DMS 273 (cell line): ENCODE data around the gene CARS2.
"Not testable (repeated sequence)": the region's sequence is repeated elsewhere in the genome, so short reads cannot be mapped to it uniquely, and the experiment has no call there.

Experiments
- DNase-seq: peaks from one replicate; lab custom pipeline; 2025; ENCODE audit not compliant: unreplicated experiment; lab: John Stamatoyannopoulos, UW

Gene CARS2, protein sequence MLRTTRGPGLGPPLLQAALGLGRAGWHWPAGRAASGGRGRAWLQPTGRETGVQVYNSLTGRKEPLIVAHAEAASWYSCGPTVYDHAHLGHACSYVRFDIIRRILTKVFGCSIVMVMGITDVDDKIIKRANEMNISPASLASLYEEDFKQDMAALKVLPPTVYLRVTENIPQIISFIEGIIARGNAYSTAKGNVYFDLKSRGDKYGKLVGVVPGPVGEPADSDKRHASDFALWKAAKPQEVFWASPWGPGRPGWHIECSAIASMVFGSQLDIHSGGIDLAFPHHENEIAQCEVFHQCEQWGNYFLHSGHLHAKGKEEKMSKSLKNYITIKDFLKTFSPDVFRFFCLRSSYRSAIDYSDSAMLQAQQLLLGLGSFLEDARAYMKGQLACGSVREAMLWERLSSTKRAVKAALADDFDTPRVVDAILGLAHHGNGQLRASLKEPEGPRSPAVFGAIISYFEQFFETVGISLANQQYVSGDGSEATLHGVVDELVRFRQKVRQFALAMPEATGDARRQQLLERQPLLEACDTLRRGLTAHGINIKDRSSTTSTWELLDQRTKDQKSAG

DNA sequence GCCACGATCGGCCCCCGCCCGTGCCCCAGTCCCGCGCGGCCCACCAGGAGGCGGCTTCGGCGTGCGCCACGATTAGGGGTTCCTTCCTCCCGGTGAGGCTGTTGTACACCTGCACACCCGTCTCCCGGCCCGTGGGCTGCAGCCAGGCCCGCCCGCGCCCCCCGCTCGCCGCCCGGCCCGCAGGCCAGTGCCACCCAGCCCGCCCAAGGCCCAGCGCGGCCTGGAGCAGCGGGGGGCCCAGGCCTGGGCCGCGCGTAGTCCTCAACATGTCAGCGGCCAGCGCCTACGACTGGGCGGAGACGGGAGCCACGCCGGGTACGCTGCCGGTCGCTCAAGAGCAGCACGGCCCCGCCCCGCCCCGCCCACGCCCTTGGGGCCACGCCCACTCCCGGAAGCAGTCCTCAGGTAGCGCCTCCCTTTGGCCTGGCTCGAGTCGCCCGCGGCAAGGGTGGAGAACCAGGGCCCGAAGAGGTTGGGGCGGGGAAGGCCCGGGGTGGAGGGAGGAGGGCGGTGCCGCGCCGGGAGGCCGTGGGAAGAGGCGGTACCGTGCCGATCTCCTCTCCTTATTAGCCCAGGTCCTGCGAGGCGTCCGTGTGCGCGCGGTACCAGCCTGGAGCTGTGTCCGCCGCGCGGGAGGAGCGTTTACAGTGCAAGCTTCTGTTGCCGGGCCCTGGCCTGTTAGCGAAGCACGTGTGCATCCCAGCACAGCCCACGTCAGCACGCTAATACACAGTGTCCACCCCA, at the start of gene CARS2:
Gene CARS2, minus strand, starts transcription at position 291 of the 744 bp plus-strand sequence. Its CDS starts 23 bp downstream, at position 268.
- DNase-seq: peak; percentile 96

GRCh38 chr13:110748271-110748670, 42.4 kb upstream of the CARS2 start:
- no peak for DNase-seq

GRCh38 chr13:110746438-110746837, 40.5 kb upstream of the CARS2 start:
- no peak for DNase-seq

GRCh38 chr13:110743687-110744086, 37.8 kb upstream of the CARS2 start:
- DNase-seq: no peak

GRCh38 chr13:110737555-110737954, 31.6 kb upstream of the CARS2 start:
- DNase-seq: no peak

- no peak for DNase-seq
Observed at GRCh38 chr13:110734561-110734960, 28.6 kb upstream of the CARS2 start.

- no peak for DNase-seq
Observed at GRCh38 chr13:110731072-110731471, 25.2 kb upstream of the CARS2 start.

DNA sequence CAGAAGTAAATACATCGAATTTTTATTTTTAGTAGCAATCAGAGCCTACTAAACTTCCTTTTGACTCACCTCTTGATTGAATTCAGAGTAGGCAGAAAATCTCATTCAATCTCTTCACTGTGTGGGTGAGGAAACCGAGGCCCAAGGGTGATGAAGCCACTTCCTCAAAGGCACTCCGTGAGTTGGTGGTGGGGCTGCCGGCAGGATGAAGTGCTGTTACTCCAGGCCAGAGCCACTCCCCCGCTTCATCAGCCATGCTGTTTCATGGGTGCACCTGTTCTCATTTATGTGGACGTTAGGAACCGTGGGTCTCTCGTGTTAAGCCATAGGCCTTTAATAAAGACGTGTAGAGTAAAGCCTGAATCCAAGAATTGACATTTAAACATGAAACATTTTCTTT, 20.8 kb upstream of the CARS2 start:
- no peak for DNase-seq

DNA sequence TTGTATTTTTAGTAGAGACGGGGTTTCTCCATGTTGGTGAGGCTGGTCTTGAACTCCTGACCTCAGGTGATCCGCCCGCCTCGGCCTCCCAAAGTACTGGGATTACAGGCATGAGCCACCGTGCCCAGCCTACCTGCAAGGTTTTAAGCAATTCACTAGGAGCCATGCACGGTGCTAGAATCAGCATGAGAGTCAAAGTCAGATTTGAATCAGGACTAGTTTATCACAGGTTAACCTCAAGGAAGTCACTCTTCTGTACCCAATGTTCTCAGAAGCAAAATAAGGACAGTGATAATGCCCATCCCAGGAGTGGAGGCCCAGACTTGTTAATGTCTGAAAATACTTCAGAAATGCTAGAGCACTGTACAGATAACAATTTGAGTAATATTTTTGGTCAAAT, 20.2 kb upstream of the CARS2 start:
- DNase-seq: not testable (repeated sequence)

DNA sequence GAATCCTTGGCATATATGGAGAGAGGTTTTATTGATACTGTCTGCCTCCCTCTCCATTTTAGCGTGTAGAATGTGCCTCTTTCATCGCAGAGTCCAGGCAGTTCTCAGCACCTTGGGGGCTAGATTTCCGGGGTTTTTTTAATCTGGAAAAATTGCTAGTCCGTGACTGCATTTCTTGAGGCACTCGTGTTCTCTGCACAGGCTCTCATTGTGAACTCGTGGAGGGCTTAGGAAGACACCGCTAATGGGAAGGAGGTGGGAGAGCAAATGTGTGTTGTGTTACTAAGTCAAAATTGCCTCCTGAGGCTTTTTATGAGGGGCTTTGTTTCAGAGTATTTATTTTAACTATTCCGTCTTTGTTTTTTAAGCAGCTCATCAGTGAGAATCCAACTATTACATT, 17.7 kb upstream of the CARS2 start:
- no peak for DNase-seq

DNA sequence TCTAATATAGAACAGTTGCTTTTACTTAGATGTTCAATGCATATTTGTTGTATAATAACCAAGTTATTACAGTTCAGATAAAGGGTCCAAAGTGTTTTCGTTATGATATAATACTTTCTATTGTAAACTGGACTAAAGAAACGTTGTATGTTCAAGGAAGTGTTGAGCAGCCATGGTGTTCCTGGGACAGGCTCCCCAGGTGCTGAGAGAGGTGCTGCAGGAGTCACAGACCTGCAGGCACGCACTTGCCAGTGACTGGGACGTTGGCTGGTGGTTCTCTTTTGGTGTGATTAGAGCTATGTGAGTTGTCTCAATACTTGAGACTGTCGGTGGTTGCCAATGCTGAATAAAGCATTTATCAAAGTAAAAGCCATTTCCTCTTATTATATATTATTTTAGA, 17.1 kb upstream of the CARS2 start:
- DNase-seq: no peak

- no peak for DNase-seq
Observed at GRCh38 chr13:110719036-110719710, 13.3 kb upstream of the CARS2 start.

DNA sequence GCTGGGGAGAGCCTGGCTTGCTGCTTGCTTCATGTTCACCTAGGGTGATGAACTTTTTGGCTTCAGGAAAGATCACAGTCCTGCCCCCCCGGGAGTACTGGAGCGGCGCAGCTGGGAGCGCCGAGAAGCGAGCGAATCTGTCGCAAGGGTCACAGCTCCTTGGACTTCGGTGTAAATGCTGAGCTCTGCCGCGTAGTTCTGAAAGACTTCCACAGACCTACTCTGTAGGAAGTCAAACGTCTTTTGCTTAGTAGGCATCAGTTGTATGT, 10.3 kb upstream of the CARS2 start:
- DNase-seq: peak; percentile 48

DNA sequence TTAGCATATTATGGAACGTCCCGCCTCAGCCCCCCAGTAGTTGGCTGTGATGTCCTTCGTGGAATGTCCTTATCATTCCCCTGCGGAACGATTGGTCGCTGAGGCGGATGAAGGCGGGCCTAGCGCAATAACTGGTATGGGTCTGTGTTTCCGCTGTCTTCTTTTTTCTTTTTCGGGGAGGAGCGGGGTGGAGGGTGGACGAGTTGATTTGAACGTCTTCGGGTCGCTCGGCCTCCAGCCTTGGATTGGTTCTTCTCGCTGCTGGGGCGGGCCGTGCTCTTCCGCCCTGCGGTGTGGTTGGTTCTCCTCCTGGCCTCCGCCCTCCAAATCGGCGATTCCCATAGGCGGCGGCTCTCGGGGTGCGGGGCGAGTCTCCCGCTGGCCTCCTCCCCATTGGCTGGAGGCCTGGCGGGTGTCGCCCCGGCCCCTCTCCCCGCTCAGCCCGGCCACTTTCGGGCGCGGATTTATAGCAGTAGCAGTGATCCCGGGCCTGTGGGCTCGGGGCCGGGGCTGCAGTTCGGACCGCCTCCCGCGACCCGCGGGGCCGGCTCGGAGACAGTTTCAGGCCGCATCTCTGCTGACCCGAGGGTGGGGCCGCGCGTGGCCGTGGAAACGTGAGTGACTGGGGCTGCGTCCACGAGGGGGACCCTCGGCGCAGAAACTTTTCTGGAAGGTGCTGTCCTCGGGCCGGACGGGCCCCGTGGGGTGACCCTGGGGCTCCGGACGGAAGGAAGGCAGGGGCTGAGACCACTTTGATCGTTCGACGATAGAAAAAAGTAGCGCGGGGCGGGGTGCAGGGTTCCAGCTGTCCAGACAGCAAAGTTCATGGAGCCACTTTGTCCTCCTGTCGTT, 9.7 kb upstream of the CARS2 start:
- peak; percentile 98 for DNase-seq

GRCh38 chr13:110714797-110715394, 9.0 kb upstream of the CARS2 start:
- peak; percentile 73 for DNase-seq

DNA sequence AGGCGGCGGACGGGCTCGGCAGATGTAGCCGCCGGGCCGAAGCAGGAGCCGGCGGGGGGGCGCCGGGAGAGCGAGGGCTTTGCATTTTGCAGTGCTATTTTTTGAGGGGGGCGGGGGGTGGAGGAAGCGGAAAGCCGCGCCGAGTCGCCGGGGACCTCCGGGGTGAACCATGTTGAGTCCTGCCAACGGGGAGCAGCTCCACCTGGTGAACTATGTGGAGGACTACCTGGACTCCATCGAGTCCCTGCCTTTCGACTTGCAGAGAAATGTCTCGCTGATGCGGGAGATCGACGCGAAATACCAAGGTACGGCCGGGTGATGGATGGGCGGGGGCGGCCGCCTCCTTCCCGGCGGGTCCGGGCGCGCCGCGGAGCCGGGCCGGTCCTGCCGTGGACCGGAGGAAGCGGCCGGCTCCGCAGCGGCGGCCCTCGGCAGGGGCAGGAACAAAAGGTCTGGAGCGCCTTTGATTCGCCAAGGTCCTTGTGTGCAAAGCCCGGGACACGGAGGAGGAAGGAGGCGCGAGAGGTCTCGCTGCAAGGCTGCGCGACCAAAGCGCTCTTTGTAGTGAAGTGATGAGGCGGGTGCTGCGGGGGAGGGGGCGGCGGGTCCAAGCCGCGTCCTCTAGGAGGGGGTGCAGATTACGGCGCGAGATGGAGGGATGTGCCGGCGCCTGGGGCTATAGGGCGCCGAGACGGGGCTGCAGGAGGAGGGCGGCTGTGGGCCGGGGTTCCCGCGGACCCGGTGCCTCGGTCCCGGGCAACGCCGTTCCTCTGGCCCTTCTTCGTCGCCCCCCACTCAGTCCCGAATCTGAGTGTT, 8.3 kb upstream of the CARS2 start:
- DNase-seq: peak; percentile 62

DNA sequence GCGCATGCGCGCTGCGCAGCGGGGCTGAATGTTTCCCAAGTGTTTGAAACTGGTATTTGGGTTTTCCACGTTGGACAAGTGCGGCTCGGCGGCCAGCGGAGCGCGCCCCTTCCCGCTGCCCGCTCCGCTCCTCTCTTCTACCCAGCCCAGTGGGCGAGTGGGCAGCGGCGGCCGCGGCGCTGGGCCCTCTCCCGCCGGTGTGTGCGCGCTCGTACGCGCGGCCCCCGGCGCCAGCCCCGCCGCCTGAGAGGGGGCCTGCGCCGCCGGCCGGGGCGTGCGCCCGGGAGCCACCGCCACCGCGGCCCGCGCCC, 7.7 kb upstream of the CARS2 start, which contains the start of gene ING1:
Gene ING1, plus strand, starts transcription at position 59 of the 311 bp plus-strand sequence. CDS start 450 bp downstream, outside the sequence.
- no peak for DNase-seq

DNA sequence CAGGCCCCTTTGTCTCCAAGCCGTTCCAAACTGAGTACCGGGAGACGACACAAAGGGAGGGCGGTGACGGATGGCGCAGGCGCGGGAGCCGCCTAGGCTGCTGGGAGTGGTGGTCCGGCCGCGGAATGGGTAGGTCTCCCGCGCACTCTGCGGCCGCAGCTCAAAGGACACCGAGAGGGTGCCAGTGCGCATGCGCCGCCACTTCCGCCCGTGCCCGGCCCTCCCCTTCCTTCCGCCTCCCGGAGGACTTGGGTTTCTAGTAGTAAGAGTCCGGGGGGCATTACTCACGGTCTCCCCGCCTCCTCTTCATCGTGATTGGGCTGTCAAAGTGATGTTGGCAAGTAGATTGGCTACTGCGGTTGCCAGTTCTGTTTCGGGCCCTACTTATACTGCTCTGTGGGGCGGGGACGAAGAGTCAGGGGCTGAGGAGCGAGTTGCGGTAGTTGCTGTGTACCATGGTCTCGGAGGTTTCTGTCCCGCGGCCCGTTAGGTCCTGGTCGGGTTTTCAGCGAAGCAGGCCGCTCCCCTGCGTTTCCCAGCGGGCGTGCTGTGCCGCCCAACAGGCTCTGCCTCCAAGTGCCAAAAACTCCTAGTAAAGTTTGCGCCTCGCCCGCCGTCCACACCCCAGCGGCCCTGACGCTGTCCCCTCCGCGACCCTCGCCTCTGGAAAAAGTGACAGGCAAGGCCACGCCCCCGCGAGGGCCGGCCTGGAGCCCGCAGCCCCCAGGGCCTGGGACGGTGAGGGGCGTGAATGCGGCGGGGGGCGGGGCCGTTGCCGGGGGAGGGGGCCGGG, 7.1 kb upstream of the CARS2 start:
- DNase-seq: peak; percentile 98
